NCI-H1436 treated with DMSO at 0.1 percent for 48 hours (cell line): Measurements from ENCODE around the gene KCNF1.

Experiments
- DNase-seq: peaks from one replicate; lab custom pipeline; 2025; lab: John Stamatoyannopoulos, UW

The KCNF1 gene, protein sequence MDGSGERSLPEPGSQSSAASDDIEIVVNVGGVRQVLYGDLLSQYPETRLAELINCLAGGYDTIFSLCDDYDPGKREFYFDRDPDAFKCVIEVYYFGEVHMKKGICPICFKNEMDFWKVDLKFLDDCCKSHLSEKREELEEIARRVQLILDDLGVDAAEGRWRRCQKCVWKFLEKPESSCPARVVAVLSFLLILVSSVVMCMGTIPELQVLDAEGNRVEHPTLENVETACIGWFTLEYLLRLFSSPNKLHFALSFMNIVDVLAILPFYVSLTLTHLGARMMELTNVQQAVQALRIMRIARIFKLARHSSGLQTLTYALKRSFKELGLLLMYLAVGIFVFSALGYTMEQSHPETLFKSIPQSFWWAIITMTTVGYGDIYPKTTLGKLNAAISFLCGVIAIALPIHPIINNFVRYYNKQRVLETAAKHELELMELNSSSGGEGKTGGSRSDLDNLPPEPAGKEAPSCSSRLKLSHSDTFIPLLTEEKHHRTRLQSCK

GRCh38 chr2:10911291-10912075 is at the start of gene KCNF1:
Gene KCNF1 (plus strand): TSS chr2:10911934. CDS start chr2:10912427, 493 bp downstream.
- DNase-seq: no peak

DNA sequence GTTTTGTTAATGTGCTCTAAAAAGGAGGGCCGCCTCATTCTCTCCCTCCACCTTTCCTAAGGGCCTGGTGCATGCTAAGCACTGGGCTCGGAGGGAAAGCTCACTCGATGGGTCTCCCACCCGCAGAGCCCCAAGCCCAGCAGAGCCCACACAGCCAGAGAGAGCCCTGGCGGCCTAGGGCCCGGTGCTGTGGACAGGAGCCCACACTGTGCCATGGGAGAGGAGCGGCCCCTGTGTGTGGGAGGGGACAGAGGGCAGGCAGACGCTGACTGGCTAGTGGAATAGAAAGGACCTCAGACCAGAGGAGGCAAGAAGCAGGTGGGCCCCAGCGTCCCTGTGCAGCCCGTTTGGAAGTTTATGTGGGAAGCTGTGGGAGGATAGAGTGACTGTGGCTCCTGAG is 49.4 kb upstream of the KCNF1 start:
- no peak for DNase-seq

DNA sequence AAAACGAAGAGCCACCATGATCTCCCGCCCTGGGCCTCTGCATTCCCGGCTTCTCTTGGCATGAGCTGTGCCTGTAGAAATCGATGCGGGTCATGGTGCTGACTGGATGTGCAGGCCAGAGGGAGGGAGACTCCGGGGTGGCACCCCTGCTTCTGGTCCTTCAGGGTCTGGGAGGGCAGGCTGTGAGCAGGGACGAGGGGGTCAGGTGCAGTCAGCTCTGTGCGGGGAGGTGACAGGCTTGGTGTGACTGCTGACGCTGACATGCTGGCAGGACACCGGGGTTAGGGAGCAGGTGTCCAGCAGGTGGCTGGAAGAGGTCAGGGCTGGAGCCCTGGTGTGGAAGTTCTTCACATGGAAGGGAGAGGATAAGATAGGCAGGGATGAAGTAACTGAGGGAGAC is 48.7 kb upstream of the KCNF1 start:
- DNase-seq: no peak

GRCh38 chr2:10863837-10864236 is 47.9 kb upstream of the KCNF1 start:
- DNase-seq: no peak

GRCh38 chr2:10864251-10864650 is 47.5 kb upstream of the KCNF1 start:
- DNase-seq: no peak

- DNase-seq: no peak
Measured at GRCh38 chr2:10864861-10865636, 46.7 kb upstream of the KCNF1 start.

- DNase-seq: no peak
Measured at GRCh38 chr2:10865841-10866240, 45.9 kb upstream of the KCNF1 start.

DNA sequence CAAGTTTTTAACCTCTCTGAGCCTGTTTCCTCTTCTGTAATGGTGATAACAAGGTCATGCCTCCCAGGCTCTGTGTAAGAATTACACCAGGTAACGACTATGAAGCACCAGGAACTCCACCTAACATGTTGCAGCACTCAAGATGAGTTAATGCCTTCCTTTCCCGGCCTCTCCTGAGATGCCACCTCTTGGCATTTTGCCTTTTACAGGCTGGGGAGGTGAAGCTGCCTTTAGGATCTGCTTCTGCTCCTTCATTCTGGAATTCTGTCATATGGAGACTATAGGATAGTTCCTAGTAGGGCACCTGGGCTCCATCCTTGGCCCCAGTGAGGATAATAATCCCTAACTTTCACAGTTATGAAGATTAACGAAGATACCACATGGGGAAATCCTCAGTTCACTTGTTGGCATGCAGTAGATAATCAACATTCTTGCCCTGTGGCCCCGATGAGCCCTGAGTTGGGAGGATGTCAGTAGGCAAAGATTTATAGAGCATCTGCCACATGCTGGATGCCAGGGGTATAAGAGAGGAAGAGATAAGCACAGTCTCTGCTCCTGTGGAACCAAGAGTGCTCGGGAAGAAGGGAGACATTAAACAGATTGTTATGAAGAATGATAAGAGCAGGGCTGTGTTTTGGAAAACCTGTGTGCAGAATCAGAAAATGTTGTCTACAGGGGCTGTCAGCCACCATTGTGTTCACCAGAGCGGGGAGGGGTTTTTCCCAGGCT is 43.9 kb upstream of the KCNF1 start:
- no peak for DNase-seq

GRCh38 chr2:10868465-10869314 is 43.0 kb upstream of the KCNF1 start:
- no peak for DNase-seq

DNA sequence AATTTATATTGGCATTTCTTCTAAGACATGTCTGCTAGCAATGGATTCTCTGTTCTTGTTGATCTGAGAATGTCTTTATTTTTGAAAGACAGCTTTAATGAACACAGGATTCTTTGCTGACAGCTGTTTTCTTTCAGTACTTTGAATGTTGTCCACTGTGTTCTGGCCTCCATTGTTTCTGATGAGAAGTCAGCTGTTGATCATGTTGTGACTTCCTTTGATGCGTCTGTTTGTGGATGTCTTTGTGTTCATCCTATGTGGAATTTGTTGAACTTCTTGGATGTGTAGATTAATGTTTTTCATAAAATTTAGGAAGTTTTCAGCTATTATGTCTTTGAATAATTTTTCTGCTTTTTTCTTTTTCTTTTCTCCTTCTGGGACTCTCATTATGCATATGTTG is 39.8 kb upstream of the KCNF1 start:
- no peak for DNase-seq

DNA sequence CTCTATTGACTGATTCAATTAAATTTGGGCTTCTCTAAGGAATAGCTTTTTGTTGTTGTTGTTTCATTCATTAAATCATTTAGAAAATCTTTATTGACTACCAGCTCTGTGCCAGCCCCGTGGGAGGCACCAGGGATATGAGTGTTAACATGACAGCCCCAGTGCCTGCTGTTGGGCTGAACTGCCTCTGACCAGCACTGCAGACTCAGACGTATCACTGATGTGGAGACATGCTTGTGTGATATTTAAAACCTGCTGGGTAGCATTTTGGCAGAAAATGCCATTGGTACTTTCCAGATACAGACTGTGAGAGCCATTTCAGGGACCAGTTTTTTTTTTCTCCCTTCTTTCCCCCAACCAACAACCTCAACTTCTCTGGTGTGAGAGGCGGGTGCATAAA is 38.6 kb upstream of the KCNF1 start:
- DNase-seq: no peak

DNA sequence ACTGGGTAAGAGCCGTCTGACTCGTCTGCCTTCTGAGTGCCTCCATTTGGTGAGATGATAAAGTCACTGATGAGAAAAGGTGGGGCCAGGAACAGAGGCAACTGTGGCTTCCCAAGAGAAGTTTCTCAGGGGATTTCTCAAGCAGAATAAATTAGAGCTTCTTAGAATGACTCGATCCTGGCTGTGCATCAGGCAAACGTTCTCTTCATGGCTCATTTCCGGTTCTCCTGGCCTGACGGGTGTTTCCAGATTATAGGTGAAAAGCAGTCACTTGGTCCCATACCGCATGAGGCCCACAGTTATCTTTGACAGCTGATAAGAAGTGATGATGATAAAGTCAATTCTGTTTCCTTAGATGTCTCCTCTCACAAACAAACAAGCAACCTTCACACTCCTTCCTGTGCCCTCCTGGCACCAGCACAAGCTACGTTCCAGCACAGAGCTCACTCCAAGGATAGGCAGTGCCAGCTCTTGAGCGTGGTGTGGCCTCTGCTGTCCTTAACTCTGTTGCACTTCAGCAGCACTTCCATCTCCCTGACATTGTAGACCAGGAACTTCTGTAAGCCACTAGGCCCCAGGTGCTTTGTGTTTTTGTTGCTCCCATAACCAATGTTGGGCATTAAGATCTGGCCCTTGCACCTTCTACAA is 37.8 kb upstream of the KCNF1 start:
- DNase-seq: no peak

DNA sequence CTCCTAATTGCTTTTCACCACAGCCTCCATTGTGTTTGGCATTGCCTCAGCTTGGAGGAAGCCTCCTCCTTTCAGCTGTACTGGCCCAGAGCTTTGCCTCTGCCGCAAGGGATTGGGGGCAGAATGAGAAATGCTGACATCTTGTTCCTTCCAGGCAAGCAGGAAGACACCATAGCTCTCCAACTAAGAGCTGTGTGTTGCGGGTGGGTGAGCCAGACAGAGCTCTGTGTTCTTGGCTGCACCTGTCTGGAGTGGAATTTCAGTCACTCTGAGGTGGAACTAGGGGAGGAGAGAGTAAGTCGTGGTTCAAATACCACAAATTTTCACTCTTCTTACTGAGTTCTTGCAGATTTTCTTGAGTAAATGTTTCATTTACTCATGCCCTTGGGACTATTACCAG is 36.6 kb upstream of the KCNF1 start:
- no peak for DNase-seq

GRCh38 chr2:10876394-10876793 is 35.3 kb upstream of the KCNF1 start:
- no peak for DNase-seq

GRCh38 chr2:10876963-10877362 is 34.8 kb upstream of the KCNF1 start:
- DNase-seq: no peak

GRCh38 chr2:10877651-10878111 is 34.1 kb upstream of the KCNF1 start:
- no peak for DNase-seq

DNA sequence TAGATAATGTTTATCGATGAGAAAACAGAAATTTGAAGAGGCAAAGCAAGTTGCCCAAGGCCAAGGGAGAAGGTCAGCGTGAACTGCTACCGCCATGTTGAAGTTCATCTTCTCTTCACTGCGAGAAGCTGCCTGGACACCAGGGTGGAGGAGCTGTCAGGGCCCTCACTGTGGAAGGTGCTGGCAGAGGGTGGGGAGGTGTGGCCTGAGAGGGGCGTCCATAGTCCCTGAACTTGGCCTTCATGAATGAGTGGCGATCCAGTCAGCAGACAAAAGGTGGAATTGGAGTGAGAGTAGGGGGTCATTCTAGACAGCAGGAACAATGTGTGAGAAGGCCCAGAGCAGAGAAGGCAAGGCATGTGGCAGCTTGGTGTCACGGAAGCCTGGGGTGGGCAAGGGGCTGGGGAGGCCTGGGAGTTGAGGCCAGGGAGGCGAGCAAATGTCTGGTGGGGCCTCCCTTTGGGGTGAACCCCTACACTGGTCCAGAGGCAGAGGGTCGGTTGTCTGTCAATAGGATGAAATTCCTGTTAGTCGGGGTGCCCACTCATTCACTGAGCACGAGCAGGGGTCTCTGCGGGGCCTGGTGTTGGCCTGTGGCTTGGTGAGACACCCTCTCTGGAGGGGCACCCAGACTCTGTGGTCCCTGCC is 33.3 kb upstream of the KCNF1 start:
- DNase-seq: no peak

GRCh38 chr2:10879159-10879558 is 32.6 kb upstream of the KCNF1 start:
- no peak for DNase-seq
